ENCODE measurements around the gene MLKL. TPM values are rescaled to one million over a fixed set of nuclear protein-coding genes. Genes with fewer than 3 reads are reported as not detected.
A peak's percentile ranks its signal among the peaks of the same experiment; 100 is the strongest.

The MLKL gene
- total RNA-seq, 3 donors from 2014 or later: 10.5 to 23.4 (median 18.0) TPM

- no peaks in the 10 kb centered on the region for H3K9me3 ChIP-seq
- ATAC-seq (peak; percentile 74), DNase-seq (peak; percentile 92 to 93 (median 92))
- H3K36me3 ChIP-seq (ENCODE audit: low read depth): no peaks in the 10 kb centered on the region
- H3K4me3 ChIP-seq: no peak overlapping the region
- peaks cover 24% of the 10 kb centered on the region for H3K4me1 ChIP-seq (ENCODE audit: low read depth)
- no peak for TF ChIP-seq CTCF (IDR thresholded peaks at IDR 0.05)
- intact Hi-C loops (cut with DNase I, micrococcal nuclease): no loop called here
Measured at GRCh38 chr16:74740795-74741304, 40.2 kb upstream of the MLKL start.

- ATAC-seq: no peak
- TF ChIP-seq CTCF (IDR thresholded peaks at IDR 0.05): no peak
- no peak overlapping the region for H3K4me3 ChIP-seq
- peak in 1 of 3 donors; percentile 25 for DNase-seq
- intact Hi-C loops (cut with DNase I, micrococcal nuclease): no loop called here
- H3K36me3 ChIP-seq (ENCODE audit: low read depth): no peaks in the 10 kb centered on the region
- peaks cover 24% of the 10 kb centered on the region for H3K4me1 ChIP-seq (ENCODE audit: low read depth)
- no peaks in the 10 kb centered on the region for H3K9me3 ChIP-seq
Measured at GRCh38 chr16:74739275-74739674, 38.6 kb upstream of the MLKL start.

GRCh38 chr16:74738816-74739215 is 38.2 kb upstream of the MLKL start:
- Histone ChIP-seq H3K4me1 (ENCODE audit: low read depth) (peaks cover 24% of the 10 kb centered on the region), H3K4me3 (no peak overlapping the region), H3K9me3 (no peaks in the 10 kb centered on the region), H3K36me3 (ENCODE audit: low read depth) (no peaks in the 10 kb centered on the region)
- TF ChIP-seq CTCF (IDR thresholded peaks at IDR 0.05): no peak
- intact Hi-C loops (cut with DNase I, micrococcal nuclease): no loop called here
- DNase-seq: peak in 1 of 3 donors; percentile 27
- no peak for ATAC-seq

- no peaks in the 10 kb centered on the region for H3K9me3 ChIP-seq
- no peak overlapping the region for H3K4me3 ChIP-seq
- no peak for TF ChIP-seq CTCF (IDR thresholded peaks at IDR 0.05)
- H3K4me1 ChIP-seq (ENCODE audit: low read depth): peaks cover 22% of the 10 kb centered on the region
- H3K36me3 ChIP-seq (ENCODE audit: low read depth): no peaks in the 10 kb centered on the region
- DNase-seq (peak in 1 of 3 donors; percentile 52), ATAC-seq (peak; percentile 50)
- intact Hi-C loops (cut with DNase I, micrococcal nuclease): no loop called here
Measured at GRCh38 chr16:74738113-74738541, 37.5 kb upstream of the MLKL start.

GRCh38 chr16:74737521-74737920 is 36.9 kb upstream of the MLKL start:
- peaks cover 16% of the 10 kb centered on the region for H3K4me1 ChIP-seq (ENCODE audit: low read depth)
- no peak for TF ChIP-seq CTCF (IDR thresholded peaks at IDR 0.05)
- no peaks in the 10 kb centered on the region for H3K36me3 ChIP-seq (ENCODE audit: low read depth)
- ATAC-seq: no peak
- peak in 1 of 3 donors; percentile 27 for DNase-seq
- intact Hi-C loops (cut with DNase I, micrococcal nuclease): no loop called here
- H3K4me3 ChIP-seq: no peak overlapping the region
- H3K9me3 ChIP-seq: no peaks in the 10 kb centered on the region
